IPS-20b (cell line): ENCODE results near the gene GNAS-AS1.

ENCODE experiments used
- H3K27ac ChIP-seq: one replicate; pipeline ENCODE4 v1.5.1; 2013; ENCODE audit warnings: low read length
- H3K27me3 ChIP-seq: 2 replicates; pipeline ENCODE4 v1.6.1; 2013; ENCODE audit warnings: mild to moderate bottlenecking, low read length, inconsistent platforms; ENCODE audit not compliant: insufficient read depth
- H3K36me3 ChIP-seq: 2 replicates; pipeline ENCODE4 v1.6.1; 2013; ENCODE audit warnings: low read depth, mild to moderate bottlenecking, inconsistent platforms, low read length, moderate library complexity; ENCODE audit not compliant: insufficient read depth
- H3K4me1 ChIP-seq: 2 replicates; pipeline ENCODE4 v1.6.1; 2013; ENCODE audit warnings: mild to moderate bottlenecking, control low read depth, inconsistent platforms, low read length, moderate library complexity; ENCODE audit not compliant: insufficient read depth
- H3K4me3 ChIP-seq: 2 replicates; pipeline ENCODE4 v1.5.1; 2013; ENCODE audit warnings: mild to moderate bottlenecking, low read length, inconsistent platforms
- H3K9ac ChIP-seq: 2 replicates; pipeline ENCODE4 v1.6.1; 2013; ENCODE audit warnings: low read depth, mild to moderate bottlenecking, inconsistent platforms, low read length, moderate library complexity
- H3K9me3 ChIP-seq: 2 replicates; pipeline ENCODE4 v1.6.1; 2013; ENCODE audit warnings: mild to moderate bottlenecking, low read depth, low read length, inconsistent platforms; ENCODE audit not compliant: insufficient read depth

GNAS-AS1 gene

GRCh38 chr20:58892141-58892931, 41.6 kb upstream of the GNAS-AS1 start:
- H3K27me3 ChIP-seq: peaks cover 7% of the 10 kb centered on the region; the same call in 1 of the 2 replicates
- peak overlapping the region; percentile 99 for H3K27ac ChIP-seq
- peak overlapping the region; percentile 84 for H3K4me3 ChIP-seq
- peak overlapping the region; percentile 95 for H3K9ac ChIP-seq
- H3K9me3 ChIP-seq: no peaks in the 10 kb centered on the region
- H3K36me3 ChIP-seq: peaks cover 20% of the 10 kb centered on the region
- peaks cover 42% of the 10 kb centered on the region for H3K4me1 ChIP-seq

- H3K36me3 ChIP-seq: peaks cover 16% of the 10 kb centered on the region
- peak overlapping the region; percentile 99 for H3K27ac ChIP-seq
- H3K9ac ChIP-seq: peak overlapping the region; percentile 95
- peak overlapping the region; percentile 84 for H3K4me3 ChIP-seq
- peaks cover 7% of the 10 kb centered on the region; the same call in 1 of the 2 replicates for H3K27me3 ChIP-seq
- no peaks in the 10 kb centered on the region for H3K9me3 ChIP-seq
- H3K4me1 ChIP-seq: peaks cover 36% of the 10 kb centered on the region
These were observed 41.0 kb upstream of the GNAS-AS1 start for GRCh38 chr20:58891718-58892140.

GRCh38 chr20:58891086-58891717, 40.5 kb upstream of the GNAS-AS1 start:
- Histone ChIP-seq H3K36me3 (peaks cover 14% of the 10 kb centered on the region), H3K27me3 (peaks cover 7% of the 10 kb centered on the region; the same call in 1 of the 2 replicates), H3K27ac (no peak overlapping the region), H3K4me3 (peak overlapping the region; percentile 68; the same call in 1 of the 2 replicates), H3K9me3 (no peaks in the 10 kb centered on the region), H3K4me1 (peaks cover 31% of the 10 kb centered on the region), H3K9ac (0 out of 2 replicates have a peak overlapping the region, but pooled peaks have one; percentile 74)

GRCh38 chr20:58890518-58891085, 39.9 kb upstream of the GNAS-AS1 start:
- peaks cover 7% of the 10 kb centered on the region; the same call in 1 of the 2 replicates for H3K27me3 ChIP-seq
- H3K4me1 ChIP-seq: peaks cover 25% of the 10 kb centered on the region
- no peaks in the 10 kb centered on the region; the same call in 1 of the 2 replicates for H3K9me3 ChIP-seq
- peak overlapping the region; percentile 74; the same call in 1 of the 2 replicates for H3K9ac ChIP-seq
- H3K27ac ChIP-seq: peak overlapping the region; percentile 2
- H3K4me3 ChIP-seq: peak overlapping the region; percentile 68
- peaks cover 15% of the 10 kb centered on the region for H3K36me3 ChIP-seq

- Histone ChIP-seq H3K27ac (peak overlapping the region; percentile 2), H3K4me1 (peaks cover 19% of the 10 kb centered on the region), H3K27me3 (peaks cover 7% of the 10 kb centered on the region; the same call in 1 of the 2 replicates), H3K4me3 (peak overlapping the region; percentile 68; the same call in 1 of the 2 replicates), H3K9me3 (peaks cover 3% of the 10 kb centered on the region; the same call in 1 of the 2 replicates), H3K36me3 (peaks cover 21% of the 10 kb centered on the region), H3K9ac (peak overlapping the region; percentile 74; the same call in 1 of the 2 replicates)
These were observed 39.3 kb upstream of the GNAS-AS1 start for GRCh38 chr20:58889798-58890517.

- peak overlapping the region; percentile 68 for H3K4me3 ChIP-seq
- peaks cover 12% of the 10 kb centered on the region for H3K4me1 ChIP-seq
- peaks cover 27% of the 10 kb centered on the region for H3K36me3 ChIP-seq
- no peak overlapping the region for H3K27ac ChIP-seq
- H3K9me3 ChIP-seq: peaks cover 4% of the 10 kb centered on the region; the same call in 1 of the 2 replicates
- peak overlapping the region; percentile 41; the same call in 1 of the 2 replicates for H3K9ac ChIP-seq
- H3K27me3 ChIP-seq: peaks cover 7% of the 10 kb centered on the region; the same call in 1 of the 2 replicates
These were observed 38.6 kb upstream of the GNAS-AS1 start for GRCh38 chr20:58889334-58889760.

- peak overlapping the region; percentile 79 for H3K4me3 ChIP-seq
- H3K9ac ChIP-seq: peak overlapping the region; percentile 79; the same call in 1 of the 2 replicates
- peaks cover 7% of the 10 kb centered on the region; the same call in 1 of the 2 replicates for H3K27me3 ChIP-seq
- H3K27ac ChIP-seq: no peak overlapping the region
- peaks cover 8% of the 10 kb centered on the region; the same call in 1 of the 2 replicates for H3K4me1 ChIP-seq
- peaks cover 31% of the 10 kb centered on the region for H3K36me3 ChIP-seq
- H3K9me3 ChIP-seq: peaks cover 4% of the 10 kb centered on the region; the same call in 1 of the 2 replicates
These were observed 38.0 kb upstream of the GNAS-AS1 start for GRCh38 chr20:58888521-58889333.

- Histone ChIP-seq H3K4me3 (peak overlapping the region; percentile 79), H3K36me3 (peaks cover 31% of the 10 kb centered on the region), H3K4me1 (peaks cover 7% of the 10 kb centered on the region; the same call in 1 of the 2 replicates), H3K27me3 (peaks cover 7% of the 10 kb centered on the region; the same call in 1 of the 2 replicates), H3K9me3 (peaks cover 4% of the 10 kb centered on the region; the same call in 1 of the 2 replicates), H3K9ac (peak overlapping the region; percentile 79; the same call in 1 of the 2 replicates), H3K27ac (no peak overlapping the region)
These were observed 37.4 kb upstream of the GNAS-AS1 start for GRCh38 chr20:58888103-58888502.

- peaks cover 7% of the 10 kb centered on the region; the same call in 1 of the 2 replicates for H3K27me3 ChIP-seq
- H3K27ac ChIP-seq: no peak overlapping the region
- H3K4me3 ChIP-seq: no peak overlapping the region
- H3K9me3 ChIP-seq: peaks cover 4% of the 10 kb centered on the region; the same call in 1 of the 2 replicates
- peaks cover 18% of the 10 kb centered on the region for H3K4me1 ChIP-seq
- peaks cover 31% of the 10 kb centered on the region for H3K36me3 ChIP-seq
- no peak overlapping the region for H3K9ac ChIP-seq
These were observed 35.8 kb upstream of the GNAS-AS1 start for GRCh38 chr20:58886546-58886945.

- Histone ChIP-seq H3K4me1 (peaks cover 21% of the 10 kb centered on the region), H3K9ac (no peak overlapping the region), H3K4me3 (no peak overlapping the region), H3K9me3 (peaks cover 4% of the 10 kb centered on the region; the same call in 1 of the 2 replicates), H3K27me3 (peaks cover 2% of the 10 kb centered on the region; the same call in 1 of the 2 replicates), H3K36me3 (peaks cover 31% of the 10 kb centered on the region), H3K27ac (no peak overlapping the region)
These were observed 34.3 kb upstream of the GNAS-AS1 start for GRCh38 chr20:58884966-58885365.
